Activated CD4-positive, alpha-beta memory T cell treated with anti-CD3 and anti-CD28 coated beads, Interleukin-2, amount 10 ng/mL, durations not matched to agents 7 days and 5 days (primary cell): Measurements from ENCODE around the gene PRPF38A. TPM values are rescaled to one million over a fixed set of nuclear protein-coding genes. Genes with fewer than 3 reads are reported as not detected.

Experiments
- CTCF ChIA-PET: fragments of 350-600 bp; sonication (Branson Sonifier 250); formaldehyde crosslinking; loops from one replicate; lab custom pipeline; 2021; ENCODE audit warnings: antibody characterized with exemption, inconsistent platforms; lab: Charles Lee
- POLR2A ChIA-PET: fragments of 350-600 bp; sonication (Branson Sonifier 250); formaldehyde crosslinking; loops from one replicate; lab custom pipeline; 2021; ENCODE audit warnings: antibody characterized with exemption; lab: Charles Lee
- DNase-seq: peaks from one replicate; pipeline ENCODE4 v3.0.0-alpha.2; 2020
- H3K27ac Mint-ChIP-seq: one replicate; pipeline ENCODE4 v1.8.0; 2021; ENCODE audit warnings: mild to moderate bottlenecking, mixed read lengths
- H3K27me3 Mint-ChIP-seq: one replicate; pipeline ENCODE4 v1.8.0; 2021; ENCODE audit warnings: mixed read lengths
- H3K36me3 Mint-ChIP-seq: one replicate; pipeline ENCODE4 v1.8.0; 2021; ENCODE audit warnings: low read depth, mixed read lengths
- H3K4me1 Mint-ChIP-seq: one replicate; pipeline ENCODE4 v1.8.0; 2021; ENCODE audit warnings: mixed read lengths
- H3K4me3 Mint-ChIP-seq: one replicate; pipeline ENCODE4 v1.8.0; 2021; ENCODE audit warnings: mild to moderate bottlenecking, mixed read lengths
- H3K9me3 Mint-ChIP-seq: one replicate; pipeline ENCODE4 v1.8.0; 2021; ENCODE audit warnings: mixed read lengths
- total RNA-seq, 2 experiments: library from RNA; stranded (reverse); gene quantifications; one replicate each; pipeline ENCODE4 v1.2.3, GENCODE V29; 2021

PRPF38A gene
- total RNA-seq, 2 experiments from 2014 or later, result 84.1 to 86.5 TPM

- DNase-seq, result peak; percentile 74
- H3K27ac Mint-ChIP-seq, result peak overlapping the region; percentile 100
- no peaks in the 10 kb centered on the region for H3K9me3 Mint-ChIP-seq
- CTCF ChIA-PET, result interaction anchor here (0.6 to 3.8 kb wide), 17 partner anchors 10 to 438 kb away, joined by 3 to 37 read pairs (median 4); partner anchors contain the start of genes SHISAL2A and TUT4
- H3K27me3 Mint-ChIP-seq, result no peaks in the 10 kb centered on the region
- peaks cover 67% of the 10 kb centered on the region for H3K4me1 Mint-ChIP-seq
- peak overlapping the region; percentile 100 for H3K4me3 Mint-ChIP-seq
- peaks cover 73% of the 10 kb centered on the region for H3K36me3 Mint-ChIP-seq
- POLR2A ChIA-PET, result interaction anchor here (0.7 to 6.1 kb wide), 45 partner anchors 10 to 923 kb away, joined by 3 to 144 read pairs (median 6); partner anchors contain the start of genes BTF3L4, CC2D1B, GPX7 and KTI12
Observed at GRCh38 chr1:52403566-52404115, 761 bp upstream of the PRPF38A start.

- H3K9me3 Mint-ChIP-seq, result no peaks in the 10 kb centered on the region
- POLR2A ChIA-PET, result interaction anchor here (0.6 to 6.1 kb wide), 34 partner anchors 9 to 922 kb away, joined by 3 to 144 read pairs (median 7); partner anchors contain the start of genes BTF3L4, CC2D1B, GPX7 and KTI12
- H3K4me3 Mint-ChIP-seq, result peak overlapping the region; percentile 100
- H3K4me1 Mint-ChIP-seq, result peaks cover 63% of the 10 kb centered on the region
- H3K27me3 Mint-ChIP-seq, result no peaks in the 10 kb centered on the region
- H3K36me3 Mint-ChIP-seq, result peaks cover 72% of the 10 kb centered on the region
- H3K27ac Mint-ChIP-seq, result peak overlapping the region; percentile 100
- no peak for DNase-seq
- CTCF ChIA-PET, result interaction anchor here (0.6 to 3.8 kb wide), 18 partner anchors 9 to 516 kb away, joined by 3 to 37 read pairs (median 4); partner anchors contain the start of genes ECHDC2, SHISAL2A and TUT4
Observed at GRCh38 chr1:52404975-52405338, 555 bp downstream of the PRPF38A start.

GRCh38 chr1:52413410-52413989, 9.1 kb downstream of the PRPF38A start:
- Mint-ChIP-seq H3K9me3 (no peaks in the 10 kb centered on the region), H3K4me3 (no peak overlapping the region), H3K36me3 (peaks cover 83% of the 10 kb centered on the region), H3K27ac (no peak overlapping the region), H3K27me3 (no peaks in the 10 kb centered on the region), H3K4me1 (peaks cover 9% of the 10 kb centered on the region)
- POLR2A ChIA-PET, result interaction anchor here (0.8 to 3.5 kb wide), 2 partner anchors 9 to 10 kb away, joined by 3 to 23 read pairs; partner anchors contain the start of genes ORC1 and PRPF38A
- CTCF ChIA-PET, result interaction anchor here (2.0 kb wide), 1 partner anchor 9 kb away, joined by 8 read pairs; the partner anchor contains the start of genes ORC1 and PRPF38A
- no peak for DNase-seq

GRCh38 chr1:52414942-52415341, 10.5 kb downstream of the PRPF38A start:
- H3K36me3 Mint-ChIP-seq, result peaks cover 84% of the 10 kb centered on the region
- peaks cover 13% of the 10 kb centered on the region for H3K4me1 Mint-ChIP-seq
- no peaks in the 10 kb centered on the region for H3K9me3 Mint-ChIP-seq
- CTCF ChIA-PET, result interaction anchor here (1.3 kb wide), 1 partner anchor 15 kb away, joined by 3 read pairs; no protein-coding TSS in a partner anchor
- no peaks in the 10 kb centered on the region for H3K27me3 Mint-ChIP-seq
- POLR2A ChIA-PET, result interaction anchor here (1.2 to 3.5 kb wide), 2 partner anchors 9 to 10 kb away, joined by 7 to 23 read pairs; partner anchors contain the start of genes ORC1 and PRPF38A
- H3K4me3 Mint-ChIP-seq, result no peak overlapping the region
- DNase-seq, result no peak
- H3K27ac Mint-ChIP-seq, result no peak overlapping the region

GRCh38 chr1:52416811-52417210, 12.4 kb downstream of the PRPF38A start:
- ChIA-PET POLR2A (interaction anchor here (1.6 to 5.3 kb wide), 2 partner anchors 10 to 12 kb away, joined by 4 to 39 read pairs; partner anchors contain the start of genes ORC1 and PRPF38A), CTCF (no interaction called here)
- no peak for DNase-seq
- no peak overlapping the region for H3K4me3 Mint-ChIP-seq
- peaks cover 77% of the 10 kb centered on the region for H3K36me3 Mint-ChIP-seq
- H3K9me3 Mint-ChIP-seq, result no peaks in the 10 kb centered on the region
- peaks cover 13% of the 10 kb centered on the region for H3K4me1 Mint-ChIP-seq
- H3K27me3 Mint-ChIP-seq, result no peaks in the 10 kb centered on the region
- H3K27ac Mint-ChIP-seq, result no peak overlapping the region

GRCh38 chr1:52420713-52421112, 16.3 kb downstream of the PRPF38A start:
- Mint-ChIP-seq H3K36me3 (peaks cover 64% of the 10 kb centered on the region), H3K27ac (no peak overlapping the region), H3K4me3 (no peak overlapping the region), H3K27me3 (no peaks in the 10 kb centered on the region), H3K4me1 (peaks cover 38% of the 10 kb centered on the region), H3K9me3 (no peaks in the 10 kb centered on the region)
- ChIA-PET POLR2A (interaction anchor here (1.6 to 5.3 kb wide), 2 partner anchors 16 to 132 kb away, joined by 5 to 39 read pairs; partner anchors contain the start of genes ORC1, PRPF38A and TUT4), CTCF (interaction anchor here (0.6 kb wide), 1 partner anchor 205 kb away, joined by 3 read pairs; no protein-coding TSS in a partner anchor)
- no peak for DNase-seq

GRCh38 chr1:52423055-52423454, 18.7 kb downstream of the PRPF38A start:
- Mint-ChIP-seq H3K27ac (peak overlapping the region; percentile 66), H3K27me3 (no peaks in the 10 kb centered on the region), H3K4me3 (no peak overlapping the region), H3K9me3 (no peaks in the 10 kb centered on the region), H3K4me1 (peaks cover 47% of the 10 kb centered on the region), H3K36me3 (peaks cover 56% of the 10 kb centered on the region)
- no peak for DNase-seq
- CTCF ChIA-PET, result interaction anchor here (0.7 to 2.5 kb wide), 3 partner anchors 18 to 263 kb away, joined by 3 to 24 read pairs (median 17); partner anchors contain the start of genes ORC1 and PRPF38A
- POLR2A ChIA-PET, result interaction anchor here (0.9 to 2.5 kb wide), 15 partner anchors 8 to 419 kb away, joined by 3 to 144 read pairs (median 8); partner anchors contain the start of genes CC2D1B, ORC1, PRPF38A and SHISAL2A

- Mint-ChIP-seq H3K4me1 (peaks cover 44% of the 10 kb centered on the region), H3K4me3 (peak overlapping the region; percentile 59), H3K27ac (peak overlapping the region; percentile 97), H3K9me3 (no peaks in the 10 kb centered on the region), H3K36me3 (peaks cover 54% of the 10 kb centered on the region), H3K27me3 (no peaks in the 10 kb centered on the region)
- DNase-seq, result peak; percentile 84
- POLR2A ChIA-PET, result interaction anchor here (0.7 to 2.5 kb wide), 22 partner anchors 8 to 419 kb away, joined by 3 to 144 read pairs (median 6); partner anchors contain the start of genes BTF3L4, CC2D1B, ORC1 and PRPF38A
- CTCF ChIA-PET, result interaction anchor here (0.7 to 2.5 kb wide), 7 partner anchors 19 to 280 kb away, joined by 3 to 24 read pairs (median 4); partner anchors contain the start of genes CC2D1B, ORC1 and PRPF38A
Observed at GRCh38 chr1:52423771-52424170, 19.4 kb downstream of the PRPF38A start.

GRCh38 chr1:52424231-52424636, 19.8 kb downstream of the PRPF38A start:
- POLR2A ChIA-PET, result interaction anchor here (0.7 to 2.5 kb wide), 22 partner anchors 9 to 418 kb away, joined by 3 to 144 read pairs (median 6); partner anchors contain the start of genes BTF3L4, CC2D1B, ORC1 and PRPF38A
- Mint-ChIP-seq H3K4me3 (peak overlapping the region; percentile 59), H3K9me3 (no peaks in the 10 kb centered on the region), H3K36me3 (peaks cover 53% of the 10 kb centered on the region), H3K27me3 (no peaks in the 10 kb centered on the region), H3K4me1 (peaks cover 43% of the 10 kb centered on the region), H3K27ac (peak overlapping the region; percentile 97)
- CTCF ChIA-PET, result interaction anchor here (0.6 to 2.5 kb wide), 7 partner anchors 20 to 279 kb away, joined by 3 to 24 read pairs (median 4); partner anchors contain the start of genes CC2D1B, ORC1 and PRPF38A
- DNase-seq, result peak; percentile 41

GRCh38 chr1:52424813-52425212, 20.4 kb downstream of the PRPF38A start:
- peaks cover 39% of the 10 kb centered on the region for H3K4me1 Mint-ChIP-seq
- ChIA-PET POLR2A (interaction anchor here (0.8 to 2.5 kb wide), 18 partner anchors 9 to 370 kb away, joined by 3 to 144 read pairs (median 8); partner anchors contain the start of genes BTF3L4, CC2D1B, ORC1 and PRPF38A), CTCF (interaction anchor here (0.6 to 2.5 kb wide), 6 partner anchors 20 to 279 kb away, joined by 3 to 24 read pairs (median 4); partner anchors contain the start of genes ORC1 and PRPF38A)
- H3K27ac Mint-ChIP-seq, result peak overlapping the region; percentile 97
- peak overlapping the region; percentile 59 for H3K4me3 Mint-ChIP-seq
- DNase-seq, result no peak
- no peaks in the 10 kb centered on the region for H3K9me3 Mint-ChIP-seq
- no peaks in the 10 kb centered on the region for H3K27me3 Mint-ChIP-seq
- H3K36me3 Mint-ChIP-seq, result peaks cover 47% of the 10 kb centered on the region

GRCh38 chr1:52426371-52426770, 22.0 kb downstream of the PRPF38A start:
- Mint-ChIP-seq H3K4me3 (no peak overlapping the region), H3K9me3 (no peaks in the 10 kb centered on the region), H3K36me3 (peaks cover 53% of the 10 kb centered on the region), H3K4me1 (peaks cover 39% of the 10 kb centered on the region), H3K27ac (peak overlapping the region; percentile 22), H3K27me3 (no peaks in the 10 kb centered on the region)
- POLR2A ChIA-PET, result interaction anchor here (1.0 to 2.5 kb wide), 2 partner anchors 17 to 22 kb away, joined by 4 to 15 read pairs; partner anchors contain the start of genes ORC1 and PRPF38A
- CTCF ChIA-PET, result interaction anchor here (1.2 kb wide), 1 partner anchor 240 kb away, joined by 4 read pairs; no protein-coding TSS in a partner anchor
- DNase-seq, result no peak

GRCh38 chr1:52427152-52427551, 22.8 kb downstream of the PRPF38A start:
- H3K4me1 Mint-ChIP-seq, result peaks cover 38% of the 10 kb centered on the region
- ChIA-PET CTCF (interaction anchor here (0.5 to 0.7 kb wide), 2 partner anchors 22 to 495 kb away, joined by 3 read pairs; partner anchors contain the start of genes ORC1 and PRPF38A), POLR2A (interaction anchor here (1.0 to 2.5 kb wide), 2 partner anchors 18 to 23 kb away, joined by 4 to 15 read pairs; partner anchors contain the start of genes ORC1 and PRPF38A)

More at GRCh38 chr1:52427152-52427551, 22.8 kb downstream of the PRPF38A start:
- no peak overlapping the region for H3K27ac Mint-ChIP-seq
- no peaks in the 10 kb centered on the region for H3K9me3 Mint-ChIP-seq
- no peak for DNase-seq
- H3K4me3 Mint-ChIP-seq, result no peak overlapping the region
- H3K27me3 Mint-ChIP-seq, result no peaks in the 10 kb centered on the region
- peaks cover 52% of the 10 kb centered on the region for H3K36me3 Mint-ChIP-seq
